Measurements from ENCODE around the gene KMT5C. TPM values are rescaled to one million over a fixed set of nuclear protein-coding genes. Genes with fewer than 3 reads are reported as not detected.

The KMT5C gene
- total RNA-seq, 4 donors from 2014 or later, result 12.4 to 65.6 (median 15.9) TPM

DNA sequence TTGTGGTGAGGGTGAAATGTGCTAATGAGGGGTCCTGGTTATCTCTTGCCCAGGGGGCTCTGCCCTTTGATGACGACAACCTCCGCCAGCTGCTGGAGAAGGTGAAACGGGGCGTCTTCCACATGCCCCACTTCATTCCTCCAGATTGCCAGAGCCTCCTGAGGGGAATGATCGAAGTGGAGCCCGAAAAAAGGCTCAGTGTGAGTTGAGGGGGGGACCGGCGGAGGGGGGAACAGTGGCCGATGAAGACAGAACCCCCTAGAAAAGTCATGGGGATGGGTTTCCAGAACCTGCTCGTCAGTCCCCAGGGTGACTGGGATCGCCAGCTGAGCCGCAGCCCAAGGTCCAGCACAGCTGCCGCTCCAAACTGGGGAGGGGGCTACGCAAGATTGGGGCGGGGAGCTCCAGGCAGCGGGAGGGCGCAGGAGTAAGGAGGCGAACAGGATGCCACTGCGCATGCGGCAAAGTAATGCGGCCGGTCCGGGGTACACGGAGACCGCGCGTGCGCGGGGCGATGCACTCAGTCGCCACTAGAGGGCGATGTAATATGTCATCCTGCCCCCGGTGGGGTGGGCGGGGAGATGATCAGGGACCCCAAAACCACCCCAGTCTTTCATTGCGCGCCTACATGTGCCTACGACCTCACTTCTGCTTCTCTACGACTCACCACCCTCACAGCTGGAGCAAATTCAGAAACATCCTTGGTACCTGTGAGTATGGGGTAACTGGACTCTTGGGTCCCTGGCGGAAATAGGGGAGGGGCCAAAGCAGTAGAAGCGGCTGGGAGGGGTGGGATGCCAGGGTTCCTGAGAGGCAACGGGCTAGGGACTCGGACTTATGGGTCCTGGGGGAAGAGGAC is 38.0 kb upstream of the KMT5C start:
- Histone ChIP-seq H3K9me3 (no peaks in the 10 kb centered on the region), H3K27me3 (no peaks in the 10 kb centered on the region), H3K36me3 (no peaks in the 10 kb centered on the region), H3K27ac (peak overlapping the region in 1 of 2 donors; percentile 40), H3K4me1 (peaks cover 0 to 5% of the 10 kb centered on the region in 2 donors), H3K4me3 (peak overlapping the region in 1 of 2 donors; percentile 21)
- intact Hi-C loops (cut with DNase I; ENCODE audit: low total_unique reads), result loop anchor here (5.0 kb wide), 1 partner anchor 81 kb away; the partner anchor contains the start of gene TMEM238
- peak; percentile 85 to 88 for DNase-seq
- TF ChIP-seq, protein P1, sequence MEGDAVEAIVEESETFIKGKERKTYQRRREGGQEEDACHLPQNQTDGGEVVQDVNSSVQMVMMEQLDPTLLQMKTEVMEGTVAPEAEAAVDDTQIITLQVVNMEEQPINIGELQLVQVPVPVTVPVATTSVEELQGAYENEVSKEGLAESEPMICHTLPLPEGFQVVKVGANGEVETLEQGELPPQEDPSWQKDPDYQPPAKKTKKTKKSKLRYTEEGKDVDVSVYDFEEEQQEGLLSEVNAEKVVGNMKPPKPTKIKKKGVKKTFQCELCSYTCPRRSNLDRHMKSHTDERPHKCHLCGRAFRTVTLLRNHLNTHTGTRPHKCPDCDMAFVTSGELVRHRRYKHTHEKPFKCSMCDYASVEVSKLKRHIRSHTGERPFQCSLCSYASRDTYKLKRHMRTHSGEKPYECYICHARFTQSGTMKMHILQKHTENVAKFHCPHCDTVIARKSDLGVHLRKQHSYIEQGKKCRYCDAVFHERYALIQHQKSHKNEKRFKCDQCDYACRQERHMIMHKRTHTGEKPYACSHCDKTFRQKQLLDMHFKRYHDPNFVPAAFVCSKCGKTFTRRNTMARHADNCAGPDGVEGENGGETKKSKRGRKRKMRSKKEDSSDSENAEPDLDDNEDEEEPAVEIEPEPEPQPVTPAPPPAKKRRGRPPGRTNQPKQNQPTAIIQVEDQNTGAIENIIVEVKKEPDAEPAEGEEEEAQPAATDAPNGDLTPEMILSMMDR (IDR thresholded peaks at IDR 0.05), result peak; percentile 93 to 99 (median 97)
- peak; percentile 8 to 16 for TF ChIP-seq POLR2A (IDR thresholded peaks at IDR 0.05)

DNA sequence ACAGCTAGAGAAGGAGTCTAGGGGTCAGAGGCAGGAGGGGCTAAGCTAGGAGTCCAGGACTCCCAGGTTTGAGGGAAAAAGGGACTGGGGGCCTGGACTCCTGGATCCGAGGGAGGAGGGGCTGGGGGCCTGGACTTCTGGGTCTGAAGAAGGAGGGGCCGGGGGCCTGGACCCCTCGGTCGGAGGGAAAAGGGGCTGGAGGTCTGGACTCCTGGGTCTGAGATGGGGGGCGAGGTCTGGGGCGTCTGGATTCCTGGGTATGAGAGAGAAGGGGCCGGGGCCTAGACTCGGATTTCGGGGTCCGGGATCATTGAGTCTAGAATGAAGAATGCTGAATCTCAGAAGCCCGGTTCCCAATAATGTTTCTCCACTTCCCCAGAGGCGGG is 37.4 kb upstream of the KMT5C start:
- no peak for DNase-seq
- Histone ChIP-seq H3K4me3 (no peak overlapping the region), H3K27ac (peak overlapping the region in 1 of 2 donors; percentile 40), H3K27me3 (no peaks in the 10 kb centered on the region), H3K9me3 (no peaks in the 10 kb centered on the region), H3K4me1 (peaks cover 0 to 5% of the 10 kb centered on the region in 2 donors), H3K36me3 (no peaks in the 10 kb centered on the region)
- intact Hi-C loops (cut with DNase I; ENCODE audit: low total_unique reads), result loop anchor here (5.0 kb wide), 1 partner anchor 80 kb away; the partner anchor contains the start of gene TMEM238
- no peak for TF ChIP-seq POLR2A (IDR thresholded peaks at IDR 0.05)
- TF ChIP-seq, protein P1 (IDR thresholded peaks at IDR 0.05), result no peak

DNA sequence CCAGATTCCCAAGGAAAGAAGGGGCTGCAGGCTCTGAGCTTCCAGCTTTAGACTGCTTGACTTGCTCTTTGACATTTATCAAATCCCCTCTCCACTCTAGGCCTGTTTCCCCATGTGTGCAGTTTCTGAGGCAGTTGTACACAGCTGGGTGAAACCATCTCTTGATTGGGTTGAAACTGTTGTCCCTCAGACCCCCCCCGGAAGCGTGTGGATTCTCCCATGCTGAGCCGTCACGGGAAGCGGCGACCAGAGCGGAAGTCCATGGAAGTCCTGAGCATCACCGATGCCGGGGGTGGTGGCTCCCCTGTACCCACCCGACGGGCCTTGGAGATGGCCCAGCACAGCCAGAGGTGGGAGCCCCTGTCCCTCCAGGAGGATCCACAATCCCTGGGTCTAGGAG is 36.2 kb upstream of the KMT5C start:
- Histone ChIP-seq H3K4me1 (peaks cover 0 to 5% of the 10 kb centered on the region in 2 donors), H3K27me3 (no peaks in the 10 kb centered on the region), H3K36me3 (no peaks in the 10 kb centered on the region), H3K9me3 (no peaks in the 10 kb centered on the region), H3K27ac (no peak overlapping the region), H3K4me3 (no peak overlapping the region)
- TF ChIP-seq POLR2A (IDR thresholded peaks at IDR 0.05), result no peak
- TF ChIP-seq, protein P1 (IDR thresholded peaks at IDR 0.05), result no peak
- DNase-seq, result no peak
- intact Hi-C loops (cut with DNase I; ENCODE audit: low total_unique reads), result loop anchor here (5.0 kb wide), 1 partner anchor 79 kb away; the partner anchor contains the start of gene TMEM238

DNA sequence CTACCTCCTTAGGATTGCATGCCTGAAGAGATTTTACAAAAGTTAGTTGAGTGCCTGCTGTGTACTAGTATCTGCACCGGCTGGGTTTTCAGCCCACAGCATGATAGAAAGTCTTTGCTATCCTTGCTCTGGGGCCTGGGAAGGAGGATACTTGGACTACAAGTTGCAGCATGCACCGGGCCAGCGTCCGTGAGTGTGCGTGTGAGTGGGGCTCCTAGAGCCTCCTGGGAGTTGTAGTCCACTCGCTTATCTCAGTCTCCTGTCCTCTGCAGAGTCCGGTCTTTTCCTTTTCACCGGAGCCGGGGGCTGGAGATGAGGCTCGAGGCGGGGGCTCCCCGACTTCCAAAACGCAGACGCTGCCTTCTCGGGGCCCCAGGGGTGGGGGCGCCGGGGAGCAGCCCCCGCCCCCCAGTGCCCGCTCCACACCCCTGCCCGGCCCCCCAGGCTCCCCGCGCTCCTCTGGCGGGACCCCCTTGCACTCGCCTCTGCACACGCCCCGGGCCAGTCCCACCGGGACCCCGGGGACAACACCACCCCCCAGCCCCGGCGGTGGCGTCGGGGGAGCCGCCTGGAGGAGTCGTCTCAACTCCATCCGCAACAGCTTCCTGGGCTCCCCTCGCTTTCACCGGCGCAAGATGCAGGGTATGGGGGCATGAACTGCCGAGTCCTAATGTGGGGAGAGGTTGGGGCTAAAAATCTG is 35.2 kb upstream of the KMT5C start:
- H3K36me3 ChIP-seq, result no peaks in the 10 kb centered on the region
- H3K4me3 ChIP-seq, result no peak overlapping the region
- no peaks in the 10 kb centered on the region for H3K27me3 ChIP-seq
- peak in 1 of 2 donors; percentile 37 for DNase-seq
- intact Hi-C loops (cut with DNase I; ENCODE audit: low total_unique reads), result loop anchor here (5.0 kb wide), 1 partner anchor 78 kb away; the partner anchor contains the start of gene TMEM238
- TF ChIP-seq, protein P1 (IDR thresholded peaks at IDR 0.05), result no peak
- no peak for TF ChIP-seq POLR2A (IDR thresholded peaks at IDR 0.05)
- no peak overlapping the region for H3K27ac ChIP-seq
- peaks cover 0 to 5% of the 10 kb centered on the region in 2 donors for H3K4me1 ChIP-seq
- no peaks in the 10 kb centered on the region for H3K9me3 ChIP-seq
